GM04503 (cell line): ENCODE measurements around the gene SV2C.

Experiments
- DNase-seq: peaks from one replicate; pipeline ENCODE4 v3.0.0-alpha.2; 2012; ENCODE audit warnings: low read depth

Gene SV2C

DNA sequence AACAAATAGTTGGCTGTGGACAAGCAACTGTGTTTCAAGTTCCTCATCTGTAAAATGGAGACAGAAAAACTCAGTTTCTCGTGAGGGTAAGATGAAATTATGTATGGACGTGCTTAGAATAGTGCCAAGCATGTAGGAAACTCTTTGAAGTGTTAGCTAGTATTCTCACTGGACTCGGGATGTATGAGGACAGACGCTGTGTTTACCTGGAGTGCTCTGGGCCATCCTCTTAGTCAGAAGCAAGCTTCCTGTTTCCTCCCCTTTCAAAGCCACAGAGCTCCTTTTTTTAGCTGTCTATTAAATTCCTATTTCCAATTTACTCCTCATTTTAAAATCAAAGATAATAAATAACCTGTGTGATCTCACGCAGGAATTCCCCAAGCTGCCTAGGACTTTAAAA, 296.1 kb downstream of the SV2C start:
- no peak for DNase-seq

DNA sequence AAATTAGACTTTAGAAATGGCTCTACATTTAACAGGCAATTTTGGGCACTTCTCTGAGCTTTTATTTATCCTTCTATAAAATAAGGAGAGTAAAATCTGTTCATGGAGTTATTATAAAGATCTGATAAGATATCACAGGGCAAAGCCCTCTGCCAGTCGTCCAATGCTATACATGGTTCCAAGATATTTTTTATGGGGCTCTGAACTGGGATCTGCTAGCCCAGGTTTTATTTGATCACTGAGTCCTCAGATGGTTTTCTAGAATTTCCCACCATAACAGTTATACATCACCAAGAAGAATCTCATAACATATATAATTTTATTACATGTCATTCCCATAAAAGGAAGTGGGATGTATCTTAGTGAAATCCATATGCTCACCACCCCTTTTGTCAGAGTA, 296.7 kb downstream of the SV2C start:
- DNase-seq = no peak

DNA sequence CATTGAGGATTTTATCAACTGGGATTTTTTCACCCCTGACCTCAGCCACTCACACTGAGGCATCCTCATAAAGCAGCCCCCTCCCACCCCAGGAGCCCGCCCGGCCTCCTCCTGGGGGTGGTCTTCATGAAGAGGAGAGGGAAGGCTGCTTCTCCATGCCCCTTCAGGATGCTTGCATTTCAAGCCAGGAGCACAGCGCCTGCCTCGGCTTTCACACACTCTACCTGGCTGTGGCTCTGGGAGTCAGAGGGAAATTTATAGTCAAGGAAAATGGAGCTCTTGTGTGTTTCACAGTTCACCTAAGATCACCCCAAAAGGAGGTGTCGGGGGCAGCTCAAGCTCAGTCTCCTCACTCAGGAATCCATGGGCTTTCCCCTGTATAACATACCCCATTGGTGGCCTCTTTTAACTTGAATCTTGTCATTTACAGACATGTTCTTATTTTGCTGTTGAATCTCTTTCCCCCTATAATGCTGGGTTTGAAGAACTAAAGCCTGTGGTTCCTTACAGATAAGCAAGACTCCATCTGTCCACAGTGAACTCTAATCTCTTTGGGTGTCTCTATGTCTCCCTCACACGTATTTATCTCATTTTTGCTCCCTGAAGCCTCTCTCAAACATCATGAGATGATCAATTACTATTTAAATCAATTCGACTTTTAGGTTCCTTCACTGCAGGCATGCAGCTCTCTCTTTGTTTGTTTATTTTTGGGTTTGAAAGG, 297.3 kb downstream of the SV2C start:
- no peak for DNase-seq

DNA sequence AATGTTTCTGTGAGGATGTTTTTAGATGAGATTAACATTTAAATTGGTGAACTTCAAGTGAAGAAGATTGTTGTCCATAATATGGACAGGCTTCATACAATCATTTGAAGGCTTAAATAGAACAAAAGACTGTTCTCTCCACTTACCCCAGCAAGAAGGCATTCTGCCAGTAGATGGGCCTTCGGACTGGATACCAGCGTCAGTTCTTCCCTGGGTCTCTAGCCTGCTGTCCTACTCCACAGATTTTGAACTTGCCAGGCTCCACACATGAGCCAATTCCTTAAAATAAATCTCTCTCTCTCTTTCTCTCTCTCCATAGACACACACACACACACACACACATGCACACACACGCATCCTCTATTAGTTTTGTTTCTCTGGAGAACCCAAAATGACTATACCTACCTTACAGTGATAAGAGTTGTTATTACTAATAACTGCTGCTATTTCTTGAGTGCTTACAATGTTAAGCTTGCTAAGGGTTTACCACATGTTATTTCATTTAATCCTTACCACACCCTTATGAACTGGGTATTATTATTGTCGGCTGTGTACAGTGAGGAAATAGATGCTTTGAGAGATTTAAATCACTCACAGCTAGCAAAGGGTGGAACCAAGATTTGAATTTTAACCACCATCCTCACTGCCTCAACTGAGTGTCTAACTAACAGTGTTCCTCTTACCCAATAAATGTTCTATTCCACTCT, 300.1 kb downstream of the SV2C start:
- DNase-seq = no peak

DNA sequence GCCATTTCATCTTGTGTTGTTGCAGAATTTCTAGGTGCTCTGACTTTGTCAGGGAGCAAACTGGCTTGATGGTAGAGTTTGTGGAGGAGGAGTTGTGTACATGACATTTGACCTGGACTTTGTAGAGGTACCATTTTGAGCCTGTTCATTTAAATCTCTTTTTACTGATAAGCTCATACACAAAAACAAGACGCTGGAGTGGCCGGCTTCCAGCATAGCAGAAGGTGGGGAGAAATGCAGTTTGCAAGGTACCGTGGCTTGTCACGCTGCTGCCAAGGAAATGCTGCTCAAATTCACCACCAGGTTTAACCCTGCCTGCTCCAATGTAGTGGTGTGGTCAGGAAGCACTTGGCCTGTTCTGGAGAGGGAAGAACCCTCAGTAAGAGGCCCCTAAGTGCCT, 301.0 kb downstream of the SV2C start:
- DNase-seq = no peak

DNA sequence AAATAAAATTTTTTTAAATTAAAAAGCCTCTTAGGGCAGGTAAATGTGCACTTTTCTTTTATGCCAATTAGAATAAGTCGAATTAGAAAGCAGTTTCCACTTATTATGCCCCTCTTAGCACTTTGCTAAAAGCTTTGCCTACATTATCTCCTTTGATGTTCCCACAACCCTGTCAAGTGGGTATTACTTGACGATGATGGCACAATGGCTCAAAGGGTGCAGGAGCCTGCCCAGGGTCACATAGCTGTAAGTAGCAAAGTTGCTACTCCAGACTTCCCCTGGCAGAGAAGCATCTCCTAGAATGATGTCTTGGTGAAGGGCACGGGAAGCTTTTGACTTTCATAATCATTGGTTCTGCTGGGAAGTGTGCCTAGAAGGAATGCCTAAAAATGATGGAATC, 301.5 kb downstream of the SV2C start:
- no peak for DNase-seq

DNA sequence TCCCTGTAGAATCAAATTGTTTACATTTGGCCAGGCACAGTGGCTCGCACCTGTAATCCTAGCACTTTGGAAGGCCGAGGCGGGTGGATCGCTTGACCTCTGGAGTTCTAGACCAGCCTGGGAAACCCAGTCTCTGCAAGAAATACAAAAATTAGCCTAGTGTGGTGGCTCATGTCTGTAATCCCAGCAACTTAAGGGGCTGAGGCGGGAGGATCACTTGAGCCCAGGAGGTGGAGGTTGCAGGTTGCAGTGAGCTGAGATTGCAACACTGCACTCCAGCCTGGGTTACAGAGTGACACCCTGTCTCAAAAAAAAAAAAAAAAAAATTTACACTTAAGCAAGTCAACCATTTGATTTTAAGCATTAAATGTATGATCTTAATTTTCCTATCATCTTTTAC, 302.4 kb downstream of the SV2C start:
- DNase-seq = no peak

DNA sequence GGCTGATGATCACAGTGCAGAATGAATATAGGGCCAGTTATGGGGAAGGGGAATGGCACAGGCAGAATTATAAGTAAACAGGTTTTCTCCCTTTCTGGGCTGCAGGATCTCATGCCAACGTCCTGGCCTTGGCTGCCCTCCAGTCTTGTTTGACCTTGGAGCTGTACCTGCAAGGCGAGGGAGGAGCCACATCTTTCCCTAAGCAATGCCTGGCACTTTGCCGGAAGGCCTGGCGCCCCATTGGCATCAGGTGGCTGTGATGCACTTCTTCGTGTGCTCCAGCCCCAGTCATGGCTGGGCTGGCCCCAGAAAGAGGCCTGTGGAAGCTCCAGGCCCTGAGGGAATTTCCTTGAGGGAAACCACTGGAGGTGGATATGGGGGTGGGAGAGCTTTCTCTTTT, 303.2 kb downstream of the SV2C start:
- DNase-seq = no peak

DNA sequence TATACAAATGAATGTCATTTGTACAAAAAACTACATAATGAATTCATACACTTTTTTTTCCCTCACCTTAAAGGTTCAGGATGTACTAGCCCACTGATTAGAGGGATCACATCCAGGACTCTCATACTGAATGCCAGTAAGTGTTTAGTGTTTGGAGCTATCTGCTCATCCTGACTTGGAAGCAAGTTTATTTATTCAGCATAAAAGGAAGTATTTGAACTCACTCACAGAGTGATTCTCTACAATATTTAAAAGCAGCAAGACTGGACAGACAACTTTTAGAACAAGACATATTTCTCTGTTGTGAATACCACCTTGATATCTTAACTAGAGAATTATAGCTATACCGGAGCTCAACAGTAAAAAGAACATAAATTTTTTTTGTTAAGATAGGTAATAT, 305.1 kb downstream of the SV2C start:
- DNase-seq = no peak

DNA sequence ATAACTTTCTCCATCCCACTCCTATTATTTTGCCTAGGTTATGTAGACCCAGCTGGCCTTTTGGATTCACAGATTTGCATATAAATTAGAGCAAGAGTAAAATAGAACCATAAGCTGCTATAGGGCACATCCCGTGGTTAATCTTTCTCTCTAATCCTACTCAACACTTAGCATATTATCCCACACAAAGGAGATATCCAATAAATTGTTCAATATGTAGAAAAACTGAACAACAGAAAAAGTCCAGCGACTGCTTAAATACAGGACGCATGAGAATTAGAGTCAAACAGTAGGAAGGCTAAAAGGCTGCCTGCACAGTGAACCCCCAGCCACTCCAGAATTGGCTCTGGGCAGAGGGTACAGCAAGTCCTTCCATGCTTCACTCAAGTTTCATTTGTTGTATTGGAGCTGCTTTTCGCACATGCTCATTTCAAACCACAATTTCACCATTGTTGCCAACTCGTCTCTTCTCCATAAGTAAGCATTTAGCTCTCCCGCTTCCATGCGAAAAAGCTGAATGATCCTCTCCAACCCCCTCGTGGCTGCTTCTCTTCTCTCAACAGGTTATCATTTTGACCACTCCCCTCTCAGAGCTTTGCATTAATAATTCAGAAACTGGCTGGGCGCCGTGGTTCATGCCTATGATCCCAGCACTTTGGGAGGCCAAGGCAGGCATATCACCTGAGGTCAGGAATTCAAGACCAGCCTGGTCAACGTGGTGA, 305.8 kb downstream of the SV2C start:
- no peak for DNase-seq

DNA sequence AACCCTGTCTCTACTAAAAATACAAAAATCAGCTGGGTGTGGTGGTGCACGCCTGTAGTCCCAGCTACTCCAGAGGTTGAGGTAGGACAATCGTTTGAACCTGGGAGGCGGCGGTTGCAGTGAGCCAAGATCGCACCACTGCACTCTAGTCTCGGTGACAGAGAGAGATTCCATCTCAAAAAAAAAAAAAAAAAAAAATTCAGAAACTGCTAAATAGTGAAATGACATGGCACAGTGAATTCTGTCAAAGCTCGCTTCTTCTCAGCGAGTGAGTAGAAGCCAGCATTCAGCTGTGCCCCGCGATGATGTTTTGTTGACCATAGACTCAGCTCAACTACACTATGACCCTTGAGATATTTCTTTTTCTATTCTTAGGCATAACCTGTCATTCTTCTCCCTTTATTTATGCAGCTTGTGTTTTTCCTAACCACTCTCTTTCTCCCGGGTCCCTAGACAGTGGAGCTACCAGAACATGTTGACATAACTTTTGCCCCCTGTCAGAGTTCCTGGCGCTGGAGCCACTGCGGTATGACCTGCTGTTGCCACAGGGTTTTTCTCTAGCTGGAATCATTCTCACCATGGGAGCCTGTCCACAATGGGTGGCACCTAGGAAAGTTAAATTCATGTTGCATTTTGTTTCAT, 306.5 kb downstream of the SV2C start:
- DNase-seq = no peak

DNA sequence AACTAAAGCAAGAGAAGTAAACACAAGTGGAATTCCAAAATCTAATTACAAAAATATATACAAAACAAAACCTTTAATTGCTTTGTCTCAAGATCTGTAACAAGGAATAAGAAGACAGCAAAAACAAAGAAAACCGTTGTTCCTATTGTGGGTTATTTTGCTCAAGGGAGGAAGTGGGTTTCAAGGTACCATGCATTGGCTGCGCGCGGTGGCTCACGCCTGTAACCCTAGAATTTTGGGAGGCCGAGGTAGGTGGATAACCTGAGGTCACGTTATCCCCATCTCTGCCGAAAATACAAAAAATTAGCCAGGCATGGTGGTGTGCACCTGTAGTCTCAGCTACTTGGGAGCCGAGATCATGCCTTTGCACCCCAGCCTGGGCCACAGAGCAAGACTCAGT, 307.8 kb downstream of the SV2C start:
- DNase-seq = no peak

DNA sequence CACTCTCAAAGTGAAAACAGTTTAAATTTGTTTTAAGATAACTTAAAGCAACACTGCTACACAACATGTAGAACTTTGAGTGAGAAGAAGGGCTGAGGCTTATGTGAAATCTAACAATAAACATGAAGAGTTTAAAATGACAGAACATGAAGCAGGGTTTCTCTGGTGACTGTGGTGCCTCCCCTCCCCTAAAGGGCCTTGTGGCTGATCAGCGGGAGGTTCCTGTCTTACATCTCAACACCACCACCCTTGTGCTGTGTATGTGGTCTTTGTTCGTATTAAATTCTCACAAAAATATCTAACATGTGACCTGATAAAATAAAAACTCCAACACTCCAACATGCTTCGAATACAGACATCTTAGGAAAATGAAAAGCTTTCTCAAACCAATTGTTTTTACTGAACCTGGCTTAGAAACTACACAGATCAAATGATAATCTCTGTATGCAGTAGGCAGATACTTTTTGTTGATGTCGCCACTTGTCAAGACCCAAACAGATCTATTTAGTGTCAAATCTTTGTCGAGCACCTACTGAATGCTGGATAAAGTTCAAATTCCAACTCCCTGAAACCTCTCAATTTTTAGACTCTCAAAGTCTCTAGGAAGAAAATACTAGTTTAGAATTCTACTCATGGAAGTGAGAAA, 310.0 kb downstream of the SV2C start:
- DNase-seq = no peak

DNA sequence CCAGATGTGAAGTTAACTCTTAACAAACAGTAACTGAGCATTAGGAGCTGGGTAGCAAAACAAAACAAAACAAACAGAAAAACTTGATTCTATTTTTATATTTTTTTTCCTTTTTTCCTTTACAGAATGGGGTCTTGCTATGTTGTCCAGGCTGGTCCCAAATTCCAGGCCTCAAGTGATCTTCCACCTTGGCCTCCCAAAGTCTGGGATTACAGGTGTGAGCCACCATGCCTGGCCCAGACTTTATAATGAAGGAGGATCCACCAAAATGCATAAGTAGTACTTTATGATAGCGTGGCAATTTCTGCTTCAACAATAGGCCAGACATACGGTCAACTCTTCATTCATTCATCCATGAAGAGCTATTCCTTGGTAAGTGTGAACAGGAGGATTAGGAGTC, 314.0 kb downstream of the SV2C start:
- DNase-seq = no peak

DNA sequence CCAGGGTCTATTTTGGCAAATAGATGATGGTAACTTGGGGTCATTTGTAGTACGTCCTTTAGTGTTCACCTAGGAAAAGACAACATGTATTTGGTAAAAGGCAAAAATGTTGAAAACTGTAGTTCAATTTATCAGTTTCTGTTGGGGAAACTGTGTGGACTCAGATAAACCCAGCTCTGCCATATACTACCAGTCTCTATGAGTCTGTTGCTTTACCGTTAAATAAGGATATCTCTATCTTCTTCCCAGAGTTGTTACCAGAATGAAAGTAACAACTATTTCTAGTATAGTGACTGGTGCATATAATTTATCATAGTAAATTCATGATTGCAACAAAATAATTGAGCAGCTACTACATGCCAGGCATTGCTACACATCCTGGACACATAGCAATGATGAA, 316.1 kb downstream of the SV2C start:
- DNase-seq = no peak

DNA sequence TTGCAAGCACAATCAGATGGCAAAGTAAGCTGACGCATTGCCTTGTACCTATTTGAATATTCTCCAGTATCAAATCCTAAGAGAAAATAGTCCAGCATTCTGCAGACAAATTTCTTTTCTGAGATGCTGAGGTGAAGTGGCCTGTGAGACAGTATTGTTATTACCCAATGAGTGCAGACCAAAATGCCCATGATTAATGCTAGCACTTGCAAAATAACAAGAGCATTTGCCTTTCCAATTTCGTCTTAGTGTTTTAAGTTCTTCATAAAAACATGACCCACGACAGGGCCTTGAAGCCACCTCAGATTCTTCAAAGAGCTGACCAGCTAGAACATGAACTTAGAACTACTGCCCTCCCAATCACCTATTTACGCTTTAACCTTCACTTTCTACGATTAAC, 317.3 kb downstream of the SV2C start:
- no peak for DNase-seq

DNA sequence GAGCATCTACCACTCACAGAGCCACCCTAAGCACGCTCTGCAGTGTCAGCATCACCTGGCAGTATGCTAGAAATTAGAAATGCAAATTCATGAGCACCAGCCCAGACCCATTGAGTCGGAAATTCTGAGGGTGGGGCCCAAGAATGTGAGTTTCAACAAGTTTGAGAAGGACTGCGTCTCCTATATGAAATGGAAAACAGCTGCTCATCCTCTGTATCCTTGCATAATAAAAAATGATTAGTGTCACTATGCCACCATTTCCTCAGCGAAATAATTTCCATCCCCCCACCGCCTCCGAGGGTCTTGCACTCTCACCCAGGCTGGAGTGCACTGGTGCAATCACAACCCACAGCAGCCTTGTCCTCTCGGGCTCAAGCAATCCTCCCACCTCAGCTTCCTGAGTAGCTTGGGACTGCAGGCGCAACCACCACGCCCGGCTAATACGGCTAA, 318.6 kb downstream of the SV2C start:
- no peak for DNase-seq

DNA sequence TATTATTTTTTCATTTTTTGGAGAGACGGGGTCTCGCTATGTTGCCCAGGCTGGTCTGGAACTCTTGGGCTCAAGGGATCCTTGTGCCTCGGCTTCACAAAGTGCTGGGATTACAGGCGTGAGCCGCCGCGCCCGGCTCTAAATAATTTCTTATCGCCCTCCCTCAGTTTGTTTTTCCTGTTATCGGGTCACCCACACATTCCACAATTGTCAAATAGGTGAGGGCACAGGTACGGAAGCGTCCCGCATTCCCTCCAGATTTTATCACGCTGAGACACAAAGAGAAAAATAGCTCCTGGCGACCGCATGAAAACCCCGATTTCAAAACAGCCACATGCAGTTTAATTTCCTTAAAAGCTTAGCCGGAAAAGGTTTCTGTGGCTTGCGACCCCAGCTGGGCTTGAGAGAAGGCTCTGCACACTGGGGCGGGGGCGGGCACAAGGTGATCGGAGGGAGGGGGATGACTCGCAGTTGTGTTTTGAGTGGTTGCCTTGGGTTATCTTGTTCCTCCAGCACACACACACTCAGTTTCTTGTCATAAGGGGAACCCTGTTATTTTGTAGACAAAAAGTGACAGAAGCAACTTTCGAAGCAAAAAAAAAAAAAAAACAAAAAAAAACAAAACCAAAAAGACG, 319.2 kb downstream of the SV2C start:
- DNase-seq = no peak

DNA sequence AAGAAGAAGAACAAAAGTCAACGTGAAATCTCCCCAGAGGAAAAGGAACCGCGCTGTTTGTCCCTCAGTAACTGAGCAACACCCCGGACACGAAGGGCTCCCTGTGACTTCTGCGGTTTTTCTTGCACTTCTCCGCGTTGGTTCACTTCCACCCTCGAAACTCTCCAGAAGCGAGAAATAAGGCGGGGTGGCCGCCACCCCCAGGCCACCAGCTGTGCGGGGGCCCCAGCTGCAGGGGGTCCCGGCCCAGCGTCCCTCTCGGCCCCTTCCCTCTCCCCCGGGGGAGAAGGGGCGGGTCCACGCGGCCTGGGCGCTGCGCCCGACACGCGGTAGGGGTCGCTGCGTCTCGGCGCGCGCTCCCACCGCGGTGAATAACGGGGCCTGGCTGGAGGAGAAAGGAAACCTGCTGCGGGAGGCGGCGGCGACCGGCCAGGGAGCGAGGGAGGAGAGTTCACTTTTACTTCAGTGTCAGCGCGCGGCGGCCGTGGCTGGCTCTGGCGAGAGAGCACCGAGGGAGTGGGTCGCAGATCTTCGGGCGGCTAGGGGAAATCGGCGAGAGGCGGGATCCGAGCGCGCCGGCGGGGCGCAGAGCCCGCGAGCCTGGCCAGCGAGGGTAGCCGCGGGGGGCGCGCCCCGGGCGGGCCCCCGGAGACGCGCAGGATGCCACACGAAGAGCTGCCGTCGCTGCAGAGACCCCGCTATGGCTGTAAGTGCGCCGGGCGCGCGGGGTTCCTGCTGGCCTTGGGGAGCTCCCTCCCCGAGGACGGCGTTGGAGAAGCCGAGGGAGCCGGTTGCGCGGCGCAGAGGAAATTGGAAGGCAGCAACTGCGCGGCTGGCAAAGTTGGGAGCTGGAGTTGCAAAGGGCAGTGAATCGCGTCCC, 319.9 kb downstream of the SV2C start, which contains the start of gene IQGAP2:
IQGAP2 (plus strand) TSS at position 400 of the 880 bp plus-strand sequence; CDS start at position 661, 261 bp downstream.
- DNase-seq = no peak
